HL-60 (cell line): ENCODE data around the gene MICAL2.

ENCODE experiments used
- DNase-seq, 2 experiments: peaks; one replicate each; pipeline ENCODE4 v3.0.0-alpha.2; 2010 to 2020; ENCODE audit warnings: low read depth in 1 of 2, low spot score in 1 of 2
- H3K27ac ChIP-seq: fragments of 250-450 bp; sonication (Bioruptor Pico); replicated peaks from 2 replicates; pipeline ENCODE4 v1.5.1; 2020; ENCODE audit warnings: mild to moderate bottlenecking, moderate library complexity
- H3K27me3 ChIP-seq: fragments of 250-450 bp; sonication (Bioruptor Pico); 2 replicates; pipeline ENCODE4 v1.5.1; 2021; ENCODE audit warnings: mild to moderate bottlenecking, moderate library complexity; ENCODE audit not compliant: insufficient read depth, poor library complexity, severe bottlenecking
- H3K4me3 ChIP-seq: replicated peaks from 2 replicates; pipeline ENCODE4 v1.5.1; 2011; ENCODE audit warnings: mild to moderate bottlenecking, control low read depth, low read length; ENCODE audit not compliant: insufficient read depth
- CTCF ChIP-seq: IDR thresholded peaks from one replicate; pipeline ENCODE4 v1.5.1; 2011; ENCODE audit warnings: low read length, control low read depth, inconsistent platforms; ENCODE audit not compliant: insufficient read depth
- GABPA ChIP-seq: IDR thresholded peaks from 2 replicates; pipeline ENCODE4 v1.6.1; 2012; ENCODE audit warnings: low read depth
- POLR2AphosphoS5 ChIP-seq: IDR thresholded peaks from 2 replicates; pipeline ENCODE4 v1.6.1; 2012; ENCODE audit warnings: low read depth
- REST ChIP-seq: IDR thresholded peaks from 2 replicates; pipeline ENCODE4 v1.6.1; 2012; ENCODE audit warnings: low read depth; ENCODE audit not compliant: insufficient replicate concordance
- SPI1 ChIP-seq: IDR thresholded peaks from 2 replicates; pipeline ENCODE4 v1.6.1; 2012; ENCODE audit warnings: low read depth, mild to moderate bottlenecking, borderline replicate concordance

MICAL2 gene

GRCh38 chr11:12088531-12088930 is 21.9 kb upstream of the MICAL2 start:
- no peaks in the 10 kb centered on the region for H3K27me3 ChIP-seq
- DNase-seq = no peak
- no peak overlapping the region for H3K27ac ChIP-seq
- no peak overlapping the region for H3K4me3 ChIP-seq
- no peak for TF ChIP-seq CTCF
- no peak for TF ChIP-seq SPI1

DNA sequence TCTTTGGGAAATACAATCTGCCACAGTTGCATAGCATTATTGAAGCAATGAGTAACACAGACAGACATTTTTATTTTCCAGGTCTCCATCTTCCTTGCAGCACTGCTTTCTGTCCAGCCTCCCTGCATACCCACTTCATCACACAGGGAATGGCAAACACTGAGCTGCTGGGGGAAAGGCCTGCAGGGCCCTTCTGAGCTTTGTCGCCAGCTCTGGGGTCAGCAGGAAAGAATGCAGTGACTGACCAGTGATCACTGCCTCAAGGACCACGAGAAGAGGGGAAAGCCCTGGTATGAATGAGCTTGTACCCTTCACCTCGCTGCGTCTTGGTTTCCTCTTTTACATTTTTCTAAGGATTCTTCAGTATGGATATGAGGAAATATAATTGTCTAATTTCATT is 21.3 kb upstream of the MICAL2 start:
- no peaks in the 10 kb centered on the region for H3K27me3 ChIP-seq
- no peak for TF ChIP-seq REST
- no peak for TF ChIP-seq CTCF
- no peak for TF ChIP-seq GABPA
- TF ChIP-seq SPI1 = no peak
- TF ChIP-seq POLR2AphosphoS5 = no peak
- H3K4me3 ChIP-seq = no peak overlapping the region
- H3K27ac ChIP-seq = no peak overlapping the region
- DNase-seq = no peak

- DNase-seq = no peak
- no peak for TF ChIP-seq REST
- TF ChIP-seq SPI1 = no peak
- TF ChIP-seq CTCF = no peak
- no peak for TF ChIP-seq POLR2AphosphoS5
- no peak for TF ChIP-seq GABPA
- Histone ChIP-seq H3K27ac (no peak overlapping the region), H3K27me3 (no peaks in the 10 kb centered on the region), H3K4me3 (no peak overlapping the region)
These were observed 20.9 kb upstream of the MICAL2 start for GRCh38 chr11:12089473-12089872.

DNA sequence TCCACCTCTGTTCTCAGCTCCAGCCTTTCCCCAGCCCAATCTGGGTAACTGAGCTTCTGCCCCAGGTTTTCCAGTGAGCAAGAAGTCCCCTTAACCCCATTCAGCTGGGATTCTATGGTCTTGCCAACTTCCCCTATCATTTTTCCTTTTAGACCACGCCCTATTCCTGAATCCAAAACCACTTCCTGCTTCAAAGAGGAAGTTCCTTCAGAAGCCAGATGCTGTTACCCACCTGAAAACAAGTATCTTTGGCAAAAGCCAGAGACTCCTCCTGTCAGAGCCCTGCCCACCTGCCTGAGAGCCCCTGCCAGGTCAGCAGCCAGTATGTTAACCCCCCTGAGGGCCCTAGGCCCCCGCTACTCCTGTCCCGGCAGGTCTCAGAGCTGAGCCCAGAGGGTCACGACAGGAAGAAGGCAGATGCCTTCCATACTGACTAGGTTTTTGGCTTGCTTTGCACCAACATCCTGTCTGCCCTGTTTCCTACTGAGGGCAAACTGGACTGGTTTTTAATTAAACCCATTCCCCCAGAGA is 20.3 kb upstream of the MICAL2 start:
- TF ChIP-seq POLR2AphosphoS5 (no peak), SPI1 (peak; percentile 71; the same call in 1 of the 2 replicates)
- Histone ChIP-seq H3K4me3 (no peak overlapping the region), H3K27ac (peak overlapping the region; percentile 58), H3K27me3 (no peaks in the 10 kb centered on the region)
- DNase-seq = peak; percentile 72 to 85
